Testis (tissue), 2 donors: ENCODE data around the gene OR2T3.
"Not testable (repeated sequence)": the region's sequence is repeated elsewhere in the genome, so short reads cannot be mapped to it uniquely, and the experiment has no call there.

ENCODE experiments used
- POLR2A ChIP-seq: fragments of 450-650 bp; IDR thresholded peaks from one replicate; pipeline ENCODE4 v1.6.1; 2017; ENCODE audit warnings: antibody characterized with exemption, mild to moderate bottlenecking, moderate library complexity
- TF ChIP-seq, protein P1 (sequence below), 3 experiments: fragments of 450-650 bp in 2 of 3; fragments of 200-600 bp in 1 of 3; sonication (generic) in 1 of 3; IDR thresholded peaks; one replicate each; pipeline ENCODE4 v1.5.1; 2016 to 2019; ENCODE audit warnings: antibody characterized with exemption in 3 of 3, mild to moderate bottlenecking in 2 of 3, moderate library complexity in 1 of 3

DNA sequence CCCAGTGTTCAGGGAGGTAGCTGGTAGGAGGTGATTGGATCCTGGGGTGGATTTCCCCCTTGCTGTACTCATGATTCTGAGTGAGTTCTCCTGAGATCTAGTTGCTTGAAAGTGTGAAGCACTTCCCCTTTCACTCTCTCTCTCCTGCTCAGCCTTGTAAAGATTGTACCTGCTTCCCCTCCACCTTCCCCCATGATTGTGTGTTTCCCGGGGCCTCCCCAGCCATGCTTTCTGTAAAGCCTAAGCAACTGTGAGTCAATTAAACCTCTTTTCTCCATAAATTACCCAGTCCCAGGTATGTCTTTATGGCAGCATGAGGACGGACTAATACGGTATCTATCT, 45.0 kb upstream of the OR2T3 start:
- TF ChIP-seq, protein P1, sequence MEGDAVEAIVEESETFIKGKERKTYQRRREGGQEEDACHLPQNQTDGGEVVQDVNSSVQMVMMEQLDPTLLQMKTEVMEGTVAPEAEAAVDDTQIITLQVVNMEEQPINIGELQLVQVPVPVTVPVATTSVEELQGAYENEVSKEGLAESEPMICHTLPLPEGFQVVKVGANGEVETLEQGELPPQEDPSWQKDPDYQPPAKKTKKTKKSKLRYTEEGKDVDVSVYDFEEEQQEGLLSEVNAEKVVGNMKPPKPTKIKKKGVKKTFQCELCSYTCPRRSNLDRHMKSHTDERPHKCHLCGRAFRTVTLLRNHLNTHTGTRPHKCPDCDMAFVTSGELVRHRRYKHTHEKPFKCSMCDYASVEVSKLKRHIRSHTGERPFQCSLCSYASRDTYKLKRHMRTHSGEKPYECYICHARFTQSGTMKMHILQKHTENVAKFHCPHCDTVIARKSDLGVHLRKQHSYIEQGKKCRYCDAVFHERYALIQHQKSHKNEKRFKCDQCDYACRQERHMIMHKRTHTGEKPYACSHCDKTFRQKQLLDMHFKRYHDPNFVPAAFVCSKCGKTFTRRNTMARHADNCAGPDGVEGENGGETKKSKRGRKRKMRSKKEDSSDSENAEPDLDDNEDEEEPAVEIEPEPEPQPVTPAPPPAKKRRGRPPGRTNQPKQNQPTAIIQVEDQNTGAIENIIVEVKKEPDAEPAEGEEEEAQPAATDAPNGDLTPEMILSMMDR (IDR thresholded peaks at IDR 0.05), result not testable (repeated sequence)
- TF ChIP-seq POLR2A, result not testable (repeated sequence)
